Measurements from ENCODE around the gene BRPF3.

DNA sequence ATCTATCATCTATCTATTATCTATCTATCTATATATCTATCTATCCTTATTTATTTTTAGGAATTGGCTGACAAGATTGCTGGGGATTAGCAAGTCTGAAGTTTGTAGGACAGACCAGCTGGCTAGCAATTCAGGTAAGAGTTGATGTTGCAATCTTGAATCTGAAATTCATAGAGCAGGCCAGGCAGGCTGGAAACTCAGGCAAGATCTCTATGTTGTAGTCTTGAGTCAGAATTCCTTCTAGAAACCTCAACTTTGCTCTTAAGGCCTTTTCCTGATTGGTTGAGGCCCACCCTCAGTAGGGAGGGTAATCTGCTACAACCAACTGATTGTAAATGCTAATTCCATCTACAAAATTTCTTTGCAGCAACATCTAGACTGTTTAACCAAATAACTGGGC, 47.1 kb upstream of the BRPF3 start:
- TF ChIP-seq CTCF (IDR thresholded peaks at IDR 0.05; ENCODE audit: low read depth, low read length, missing input control) (no peak), TAF1 (conservative IDR thresholded peaks at IDR 0.05) (no peak), GABPA (IDR thresholded peaks at IDR 0.05 in 1 of 2, conservative IDR thresholded peaks at IDR 0.05 in 1 of 2) (no peak), EGR1 (IDR thresholded peaks at IDR 0.05; ENCODE audit: low read depth in 2 of 2) (no peak), JUND (IDR thresholded peaks at IDR 0.05) (no peak)
- TF ChIP-seq, protein P1, sequence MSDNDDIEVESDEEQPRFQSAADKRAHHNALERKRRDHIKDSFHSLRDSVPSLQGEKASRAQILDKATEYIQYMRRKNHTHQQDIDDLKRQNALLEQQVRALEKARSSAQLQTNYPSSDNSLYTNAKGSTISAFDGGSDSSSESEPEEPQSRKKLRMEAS (IDR thresholded peaks at IDR 0.05): no peak
